K562 (cell line): Measurements from ENCODE around the gene GGT5. TPM values are rescaled to one million over a fixed set of nuclear protein-coding genes. Genes with fewer than 3 reads are reported as not detected.
"Not testable (repeated sequence)": the region's sequence is repeated elsewhere in the genome, so short reads cannot be mapped to it uniquely, and the experiment has no call there.

ENCODE experiments used
- ATAC-seq: fragments of 200-7000 bp; cut with Tn5 transposase; 3 replicates; pipeline ENCODE4 v1.9.1; 2020; ENCODE audit warnings: moderate library complexity
- Bru-seq: library from RNA; stranded (reverse); fragments of 400-500 nt; gene quantifications from one replicate; lab custom pipeline; 2021; lab: Mats Ljungman, UMichigan
- BruChase-seq, 2 experiments: library from RNA; stranded (reverse); fragments of 400-500 nt; gene quantifications; one replicate each; lab custom pipeline; 2021; lab: Mats Ljungman, UMichigan
- BruUV-seq: library from RNA; stranded (reverse); fragments of 400-500 nt; replicated peaks from 2 replicates; lab custom pipeline; 2021; lab: Mats Ljungman, UMichigan
- CTCF ChIA-PET: fragments of 300-600 bp; formaldehyde crosslinking; extraction: SDS; loops from one replicate; lab custom pipeline; 2021; ENCODE audit warnings: low intra/inter-chr PET ratio; lab: Yijun Ruan, JAX
- POLR2A ChIA-PET: fragments of 300-600, 350-650 bp; sonication (Branson Sonifier 250); formaldehyde crosslinking; extraction: SDS; loops from one replicate; lab custom pipeline; 2021; ENCODE audit warnings: antibody characterized with exemption, inconsistent platforms; lab: Yijun Ruan, JAX
- DNase-seq, 4 experiments: peaks; one replicate each; pipeline versions ENCODE4 v3.0.0 to v3.0.0-alpha.2; 2011 to 2018; ENCODE audit warnings: low spot score in 3 of 4, mixed read lengths in 3 of 4; ENCODE audit errors: extremely low read depth in 1 of 4
- FAIRE-seq: peaks from 2 replicates; lab custom pipeline; 2011; peaks lifted over from hg19 to GRCh38; lab: Jason Lieb, UNC
- H2AFZ ChIP-seq: 2 replicates; pipeline ENCODE4 v1.6.0; 2011; ENCODE audit warnings: low read depth, low read length, control low read depth, inconsistent platforms
- H3K27ac ChIP-seq: fragments of 200-600 bp; 3 replicates; pipeline ENCODE4 v1.8.0; 2011; ENCODE audit warnings: low read depth, mild to moderate bottlenecking, control low read depth, inconsistent platforms, low read length, moderate library complexity, mixed read lengths; ENCODE audit errors: extremely low read depth
- H3K27me3 ChIP-seq, 2 experiments: fragments of 300-600 bp in 1 of 2; 2 replicates in 1 of 2; 3 replicates in 1 of 2; pipeline versions ENCODE4 v1.6.0 to v1.8.0; 2011; ENCODE audit warnings: inconsistent platforms in 2 of 2, low read length in 2 of 2, mild to moderate bottlenecking in 1 of 2, mixed read lengths in 1 of 2, moderate library complexity in 1 of 2; ENCODE audit not compliant: control insufficient read depth in 2 of 2, insufficient read depth in 2 of 2
- H3K36me3 ChIP-seq: fragments of 300-600 bp; 3 replicates; pipeline ENCODE4 v1.8.0; 2011; ENCODE audit warnings: mild to moderate bottlenecking, low read length, inconsistent platforms; ENCODE audit not compliant: control insufficient read depth, insufficient read depth
- H3K4me1 ChIP-seq, 2 experiments: fragments of 200-600 bp in 1 of 2; replicated peaks in 1 of 2; 2 replicates in 1 of 2; 3 replicates in 1 of 2; pipeline versions ENCODE4 v1.5.1 to v1.8.0; 2011; ENCODE audit warnings: inconsistent platforms in 2 of 2, low read length in 2 of 2, mild to moderate bottlenecking in 1 of 2, mixed read lengths in 1 of 2, moderate library complexity in 1 of 2; ENCODE audit not compliant: control insufficient read depth in 2 of 2, insufficient read depth in 2 of 2
- H3K4me2 ChIP-seq: 2 replicates; pipeline ENCODE4 v1.6.1; 2011; ENCODE audit warnings: low read length, control low read depth, inconsistent platforms, mixed read lengths; ENCODE audit not compliant: insufficient read depth
- H3K4me3 ChIP-seq: fragments of 200-600 bp; sonication (generic), shearing (Covaris generic); 2 replicates; pipeline ENCODE4 v1.5.1; 2016; ENCODE audit warnings: control low read depth, inconsistent platforms
- H3K79me2 ChIP-seq: fragments of 200-600 bp; 3 replicates; pipeline ENCODE4 v1.8.0; 2011; ENCODE audit warnings: low read length, inconsistent platforms; ENCODE audit not compliant: control insufficient read depth, insufficient read depth
- H3K9ac ChIP-seq, 2 experiments: 2 replicates each; pipeline versions ENCODE4 v1.6.0 to v1.6.1; 2011; ENCODE audit warnings: low read depth in 2 of 2, low read length in 2 of 2, control low read depth in 1 of 2, inconsistent platforms in 1 of 2, mild to moderate bottlenecking in 1 of 2, mixed read lengths in 1 of 2; ENCODE audit not compliant: insufficient read depth in 1 of 2
- H3K9me1 ChIP-seq: one replicate; pipeline ENCODE4 v1.6.0; 2011; ENCODE audit warnings: inconsistent platforms, mild to moderate bottlenecking, low read length, moderate library complexity; ENCODE audit not compliant: control insufficient read depth, insufficient read depth
- H3K9me3 ChIP-seq: replicated peaks from 2 replicates; pipeline ENCODE4 v1.5.1; 2011; ENCODE audit warnings: low read depth, low read length, inconsistent platforms; ENCODE audit not compliant: control insufficient read depth, insufficient read depth
- H4K20me1 ChIP-seq: replicated peaks from 2 replicates; pipeline ENCODE4 v1.6.1; 2011; ENCODE audit warnings: low read length, inconsistent platforms, mixed read lengths; ENCODE audit not compliant: control insufficient read depth, insufficient read depth
- NFIC ChIP-seq: fragments of 450-650 bp; IDR thresholded peaks from 2 replicates; pipeline ENCODE4 v1.6.1; 2017; ENCODE audit warnings: mild to moderate bottlenecking, inconsistent platforms
- WGBS: fragments of 100-300 bp; shearing (Covaris generic); methylation state at CpG from one replicate; pipeline ENCODE4 v1.1.6; 2016; ENCODE audit warnings: low coverage, mixed read lengths; ENCODE audit not compliant: insufficient coverage; ENCODE audit errors: missing lambda C conversion rate; 5-methylcytosine and 5-hydroxymethylcytosine counted together
- in situ Hi-C: fragments of 300-500 bp; cut with MboI; formaldehyde crosslinking; loops from 4 replicates; pipeline ENCODE4 v1.15.0; 2018; ENCODE audit warnings: inconsistent platforms, mixed read lengths
- intact Hi-C: fragments of 100-400 bp; cut with micrococcal nuclease; formaldehyde crosslinking; loops from 2 replicates; pipeline ENCODE4 v1.14.2; 2022
- long read RNA-seq, 3 experiments: library from polyadenylated mRNA in 2 of 3; library from RNA in 1 of 3; unstranded in 2 of 3; stranded (forward) in 1 of 3; transcript quantifications; one replicate each; pipeline ENCODE4 v2.0.0, GENCODE V29; 2019 to 2022
- polyA minus RNA-seq, 3 experiments: library from RNA; depleted of rRNA, polyadenylated mRNA; stranded (reverse); fragments of >200 nt; gene quantifications; 2 replicates each; pipeline ENCODE4 v1.2.3, GENCODE V29; 2011
- polyA plus RNA-seq, 8 experiments: library from polyadenylated mRNA; depleted of rRNA in 4 of 8; stranded (reverse) in 5 of 8; unstranded in 3 of 8; fragments of >200 nt; fragmentation: Nextera tagmentation in 2 of 8; fragmentation: Illumina TruSeq in 1 of 8; extraction: Ambion mirVana in 2 of 8; extraction: Trizol in 1 of 8; gene quantifications; 2 replicates each; pipeline versions ENCODE4 v1.2.1 to v1.2.3, GENCODE V29; 2011 to 2014; ENCODE audit warnings: inconsistent platforms in 1 of 8, missing spikeins in 1 of 8
- total RNA-seq, 7 experiments: library from RNA; depleted of rRNA in 6 of 7; stranded (reverse); fragments of >200 nt in 6 of 7; fragmentation: Illumina TruSeq in 2 of 7; extraction: Trizol in 2 of 7; gene quantifications; 2 replicates each; pipeline versions ENCODE4 v1.2.1 to v1.2.3, GENCODE V29; 2011 to 2021; ENCODE audit warnings: low replicate concordance in 1 of 7

GGT5 gene
- 0.84 and 2.9 TPM in 2 replicates for total RNA-seq (2011; cell fraction: chromatin; rRNA removed; ENCODE audit: low replicate concordance)
- 0.26 and 1.3 TPM in 2 replicates for total RNA-seq (2011; cell fraction: nucleolus; rRNA removed)
- 0.44 and 0.84 TPM in 2 replicates for total RNA-seq (2011; cell fraction: nucleoplasm; rRNA removed)
- total RNA-seq (2014; rRNA removed), result 0.16 TPM in 1 of 2 replicates, not detected in the other
- not detected in 2 replicates for total RNA-seq (2014; rRNA removed; fragmentation: Illumina TruSeq; extraction: Trizol)
- 0.19 and 0.69 TPM in 2 replicates for total RNA-seq (2015; rRNA removed; fragmentation: Illumina TruSeq; extraction: Trizol)
- 0.18 and 0.81 TPM in 2 replicates for total RNA-seq (2021)
- polyA plus RNA-seq (2011; rRNA removed), result 0.07 and 0.26 TPM in 2 replicates
- polyA plus RNA-seq (2011; cell fraction: cytosol; rRNA removed), result 0.40 and 3.1 TPM in 2 replicates
- 3.7 and 14.6 TPM in 2 replicates for polyA plus RNA-seq (2011; cell fraction: nucleus; rRNA removed)
- polyA plus RNA-seq (2012), result 1.4 and 2.3 TPM in 2 replicates
- polyA plus RNA-seq (2014; fragmentation: Illumina TruSeq; extraction: Trizol), result 0.46 and 0.58 TPM in 2 replicates
- polyA plus RNA-seq (2014; fragmentation: Nextera tagmentation; extraction: Ambion mirVana), result not detected
- polyA plus RNA-seq (2014; rRNA removed), result 0.17 and 0.46 TPM in 2 replicates
- polyA minus RNA-seq (2011; rRNA and poly(A)+ RNA removed), result 0.42 TPM in 1 of 2 replicates, not detected in the other
- not detected in 2 replicates for polyA minus RNA-seq (2011; cell fraction: cytosol; rRNA and poly(A)+ RNA removed)
- polyA minus RNA-seq (2011; cell fraction: nucleus; rRNA and poly(A)+ RNA removed), result 0.54 and 0.67 TPM in 2 replicates
- percentile 13 among the genes with signal in this experiment for Bru-seq, nascent RNA
- BruChase-seq, experiment 1, labeled RNA remaining after a 2-hour chase, result percentile 4 among the genes with signal in this experiment
- BruChase-seq, experiment 2, labeled RNA remaining after a 6-hour chase, result not detected
- long read RNA-seq, experiment 1, result 0 reads
- long read RNA-seq, experiment 2, result 0 reads
- long read RNA-seq, experiment 3, result 0 reads

- H3K36me3 ChIP-seq, H2AFZ ChIP-seq, H3K4me3 ChIP-seq, DNase-seq, BruUV-seq, H3K4me2 ChIP-seq, in situ Hi-C loops, H3K27me3 ChIP-seq, intact Hi-C loops, H3K9me1 ChIP-seq, H3K9ac ChIP-seq, ATAC-seq, H3K27ac ChIP-seq, H3K9me3 ChIP-seq, H4K20me1 ChIP-seq, POLR2A ChIA-PET, CTCF ChIA-PET, H3K79me2 ChIP-seq: not testable (repeated sequence)
- WGBS, result 0% methylated on average over 3 of the region's 12 CpGs
- TF ChIP-seq NFIC, result peak; percentile 58
- peaks cover 0 to 29% of the 10 kb centered on the region in 2 experiments; a peak in 2 of 5 replicates for H3K4me1 ChIP-seq
- FAIRE-seq, result peak; percentile 32
Measured at GRCh38 chr22:24245030-24245431, at the start of gene GGT5. Gene GGT5 (minus strand): TSS chr22:24245082. CDS start chr22:24244725, 357 bp downstream.

GRCh38 chr22:24292202-24292830 is 47.4 kb upstream of the GGT5 start:
- H3K4me3 ChIP-seq, H3K27ac ChIP-seq, H3K9me1 ChIP-seq, intact Hi-C loops, BruUV-seq, H3K9ac ChIP-seq, POLR2A ChIA-PET, H2AFZ ChIP-seq, H4K20me1 ChIP-seq, CTCF ChIA-PET, H3K36me3 ChIP-seq, H3K9me3 ChIP-seq, ATAC-seq, H3K27me3 ChIP-seq, H3K4me2 ChIP-seq, FAIRE-seq, DNase-seq: not testable (repeated sequence)
- 33% methylated on average over 1 of the region's 3 CpGs for WGBS
- H3K4me1 ChIP-seq, result peaks cover 0 to 16% of the 10 kb centered on the region in 2 experiments; a peak in 3 of 5 replicates
- peaks cover 34% of the 10 kb centered on the region for H3K79me2 ChIP-seq
- in situ Hi-C loops, result loop anchor here (5.0 to 10.0 kb wide), 2 partner anchors 380 to 948 kb away; no protein-coding TSS in a partner anchor
